ENCODE results near the gene FAM221B.

Gene FAM221B, protein sequence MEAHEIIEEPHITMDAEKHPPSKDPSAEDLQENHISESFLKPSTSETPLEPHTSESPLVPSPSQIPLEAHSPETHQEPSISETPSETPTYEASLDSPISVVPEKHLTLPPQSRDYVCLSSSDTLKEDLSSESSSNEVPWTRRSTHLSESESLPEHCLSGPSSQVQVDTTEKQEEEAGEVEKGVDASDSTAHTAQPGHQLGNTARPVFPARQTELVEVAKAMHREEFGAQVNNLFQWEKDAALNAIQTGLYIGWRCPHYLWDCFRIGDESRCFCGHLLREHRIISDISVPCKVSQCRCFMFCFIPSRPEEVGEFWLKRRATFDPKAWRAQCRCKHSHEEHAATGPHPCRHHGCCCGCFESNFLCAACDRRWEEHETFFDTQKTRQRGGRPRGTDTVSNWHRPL

DNA sequence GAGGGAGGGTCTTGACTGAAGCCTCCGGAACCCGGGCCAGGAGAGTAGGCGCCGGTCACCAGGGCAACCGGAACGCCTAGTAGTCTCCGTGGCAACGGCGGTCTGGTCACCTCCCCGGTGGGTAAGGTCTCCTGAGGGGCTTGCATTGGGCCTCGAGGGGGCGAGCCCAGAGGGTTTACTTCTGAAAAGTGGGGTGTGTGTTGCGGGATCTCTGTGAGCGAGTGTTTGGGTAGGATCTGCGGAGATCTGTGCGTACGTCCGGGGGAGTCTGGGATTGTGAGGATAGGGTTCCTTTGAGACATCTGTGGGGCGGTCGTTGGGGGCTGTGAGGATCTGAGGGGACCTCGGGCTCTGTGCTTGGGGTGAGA, at the start of gene FAM221B:
FAM221B (minus strand) TSS at position 17 of the 368 bp plus-strand sequence. CDS start 2,571 bp downstream, outside the sequence.
- DNase-seq (ENCODE audit: low spot score): no peak
- no peak for FAIRE-seq

DNA sequence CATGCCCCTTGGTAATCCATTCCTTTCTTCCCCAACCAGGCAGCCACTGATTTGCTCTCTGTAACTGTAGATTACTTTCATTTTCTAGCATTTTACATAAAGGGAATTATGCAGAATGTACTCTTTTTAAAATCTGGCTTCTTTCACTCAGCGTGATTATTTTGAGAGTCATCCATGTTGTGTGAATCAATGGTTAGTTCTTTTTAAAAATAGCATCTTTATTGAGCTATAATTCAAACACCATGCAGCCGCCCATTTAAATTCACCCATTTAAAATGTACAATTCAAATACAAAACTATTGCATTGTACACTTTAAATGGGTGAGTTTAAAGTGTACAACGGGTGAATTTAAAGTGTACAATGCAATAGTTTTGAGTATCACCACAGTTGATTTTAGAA, 44.0 kb upstream of the FAM221B start:
- DNase-seq (ENCODE audit: low spot score) (no peak), FAIRE-seq (no peak)

DNA sequence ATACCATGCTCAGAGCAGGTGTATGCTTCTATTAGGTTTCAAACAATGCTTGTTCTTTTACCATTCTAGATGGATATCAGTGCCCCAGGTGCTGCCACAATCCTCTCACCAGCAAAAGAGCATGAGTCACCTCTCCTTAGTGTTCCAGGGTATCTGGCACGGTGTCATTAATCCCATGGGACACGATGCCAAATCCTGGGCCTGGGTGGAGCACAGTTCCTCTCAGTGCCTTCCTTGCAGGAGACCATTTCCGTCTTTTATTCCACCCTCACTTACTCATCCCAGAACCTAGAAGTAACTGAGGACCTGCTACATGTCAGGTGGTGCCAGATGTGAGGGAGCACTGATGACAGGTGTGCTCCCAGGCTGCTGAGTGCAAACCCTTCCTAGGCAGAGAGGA, 43.0 kb upstream of the FAM221B start:
- FAIRE-seq: no peak
- DNase-seq (ENCODE audit: low spot score): no peak

DNA sequence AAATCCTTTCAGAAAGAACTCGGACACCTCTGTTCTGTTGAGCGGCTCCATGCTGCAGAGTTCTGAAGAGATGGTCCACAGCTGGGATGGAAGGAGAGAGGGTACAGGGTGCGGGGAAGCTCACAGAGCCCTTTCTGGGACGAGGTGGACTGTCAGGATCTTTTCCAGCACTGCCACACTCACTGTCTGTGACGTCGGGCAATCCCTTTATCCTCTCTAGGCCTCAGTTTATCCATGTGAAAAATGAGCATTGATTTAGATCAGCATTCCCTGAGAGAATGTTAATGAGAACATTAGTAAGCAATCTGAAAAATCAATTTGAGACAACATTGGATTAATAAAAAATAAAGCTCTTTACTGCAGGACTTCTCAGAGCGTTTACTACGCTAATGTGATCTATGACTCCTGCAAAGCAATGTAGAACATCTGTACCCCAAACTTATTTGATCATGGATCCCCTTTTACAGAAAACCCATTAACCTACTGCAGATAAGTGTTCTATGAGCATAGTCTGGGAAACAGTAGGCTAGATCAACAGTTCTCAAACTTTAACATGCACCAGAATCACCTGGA, 41.9 kb upstream of the FAM221B start, which contains the start of gene OR13J1:
OR13J1 (minus strand) TSS at position 51 of the 573 bp plus-strand sequence; CDS start at position 51, 0 bp downstream.
- DNase-seq (ENCODE audit: low spot score) (no peak), FAIRE-seq (no peak)

DNA sequence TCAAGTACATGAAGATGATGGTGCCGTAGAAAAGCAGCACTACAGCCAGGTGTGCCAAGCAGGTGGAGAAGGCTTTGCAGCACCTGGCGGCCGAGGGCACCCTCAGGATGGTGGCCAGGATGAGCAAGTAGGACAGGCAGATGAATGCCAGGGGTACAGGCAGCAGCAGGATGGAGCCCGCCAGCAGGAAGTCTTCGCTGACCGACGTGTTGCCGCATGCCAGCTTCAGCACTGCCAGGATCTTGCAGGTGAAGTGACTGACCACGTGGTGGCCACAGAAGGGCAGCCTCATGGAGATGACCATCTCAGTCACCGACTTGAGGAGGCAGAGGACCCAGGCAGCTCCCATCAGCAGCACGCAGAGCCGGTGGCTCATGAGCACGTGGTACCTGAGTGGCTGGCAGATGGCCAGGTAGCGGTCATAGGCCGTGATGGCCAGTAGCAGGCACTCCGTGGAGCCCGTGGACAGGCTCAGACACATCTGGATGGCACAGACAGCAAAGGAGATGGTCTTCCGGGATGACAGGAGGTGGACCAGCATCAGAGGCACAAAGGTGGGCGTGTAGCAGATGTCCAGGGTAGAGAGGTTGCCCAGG, 41.2 kb upstream of the FAM221B start:
- DNase-seq (ENCODE audit: low spot score) (no peak), FAIRE-seq (no peak)

DNA sequence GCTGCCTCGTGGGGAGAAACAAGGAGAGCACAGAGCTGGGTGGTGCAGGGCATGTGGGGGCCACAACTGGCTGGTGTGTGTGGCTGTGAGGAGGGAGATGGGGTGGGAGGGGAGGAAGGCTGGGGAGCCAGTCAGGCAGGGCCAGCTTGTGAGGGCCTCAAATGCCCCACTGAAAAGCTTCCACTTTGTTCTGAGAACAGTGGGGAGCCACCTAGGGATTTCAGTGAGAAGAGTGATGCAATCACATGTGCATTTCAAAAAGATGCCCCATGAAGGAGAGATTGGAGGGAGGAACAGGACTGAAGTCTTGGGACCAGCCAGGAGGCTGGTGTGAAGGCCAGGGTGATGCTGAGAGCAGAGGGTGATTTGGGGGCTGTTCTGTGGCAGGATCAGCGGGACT, 40.4 kb upstream of the FAM221B start:
- no peak for FAIRE-seq

DNA sequence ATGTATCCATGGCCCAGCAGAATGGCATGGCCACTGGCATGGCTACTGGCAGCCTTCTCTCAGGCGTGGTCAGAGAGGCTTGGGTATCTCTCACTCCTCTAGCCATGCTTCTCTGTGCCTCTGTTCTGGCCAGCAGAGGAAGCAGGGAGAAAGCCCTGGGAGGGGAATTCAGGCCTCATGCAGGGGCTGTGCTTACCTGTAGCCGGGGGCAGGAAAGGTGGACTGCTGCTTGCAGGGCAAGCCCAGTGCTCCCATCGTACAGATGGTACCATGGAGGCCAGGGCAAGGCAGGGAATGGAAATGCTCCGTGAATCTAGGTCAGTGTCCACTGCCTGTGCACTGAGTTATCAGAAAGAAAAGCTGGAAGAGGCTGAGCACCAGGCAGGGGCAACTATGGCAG, 39.0 kb upstream of the FAM221B start:
- FAIRE-seq (no peak), DNase-seq (ENCODE audit: low spot score) (no peak)

More for the DNA sequence above, 40.4 kb upstream of the FAM221B start:
- DNase-seq (ENCODE audit: low spot score): no peak

DNA sequence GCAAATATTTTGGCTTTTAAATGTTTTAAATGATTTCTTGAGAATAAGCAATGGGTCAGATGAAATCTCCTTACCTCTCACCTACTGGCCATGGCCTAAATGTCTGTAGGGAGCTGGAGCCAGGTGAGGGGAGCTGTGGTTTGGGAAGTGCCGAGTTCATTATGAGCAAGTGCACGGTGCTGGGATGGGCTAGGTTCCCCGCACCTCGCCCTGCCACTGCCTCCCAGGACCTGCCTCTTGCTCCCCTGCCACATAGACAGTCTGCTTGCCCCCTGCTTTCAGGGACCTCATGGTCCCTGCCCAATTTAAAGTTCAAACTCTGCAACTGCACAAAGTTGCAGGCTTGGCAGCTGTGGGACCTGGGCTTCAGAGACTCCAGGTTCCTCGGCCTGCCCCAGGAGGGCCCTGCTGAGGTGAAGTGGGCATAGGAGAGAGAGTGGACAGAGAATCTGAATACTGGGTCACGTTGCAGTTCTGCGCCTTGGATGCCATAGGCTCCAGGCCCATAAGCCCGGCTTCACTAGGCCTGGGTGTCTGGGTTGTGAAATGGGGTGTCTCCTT, 36.2 kb upstream of the FAM221B start:
- FAIRE-seq (no peak), DNase-seq (ENCODE audit: low spot score) (no peak)

DNA sequence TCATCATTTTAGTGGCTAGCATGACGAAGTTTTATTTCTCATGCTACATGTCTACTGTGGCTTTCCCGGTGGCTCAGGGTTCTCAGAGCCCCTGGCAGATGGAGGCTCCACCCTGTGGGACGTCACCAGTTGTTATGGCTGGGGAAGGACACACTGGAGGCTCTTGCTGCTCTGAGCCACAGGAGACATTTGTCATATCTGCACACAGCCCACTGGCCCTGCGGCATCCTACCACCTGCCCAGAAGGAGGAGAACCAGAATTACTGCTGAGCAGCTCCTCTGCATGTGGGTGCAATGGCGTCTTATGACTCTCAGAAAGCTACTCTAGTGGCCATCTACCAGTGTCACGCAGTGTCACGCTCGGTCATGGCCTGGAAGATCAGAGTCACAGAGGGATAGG, 35.1 kb upstream of the FAM221B start:
- DNase-seq (ENCODE audit: low spot score) (no peak), FAIRE-seq (no peak)

DNA sequence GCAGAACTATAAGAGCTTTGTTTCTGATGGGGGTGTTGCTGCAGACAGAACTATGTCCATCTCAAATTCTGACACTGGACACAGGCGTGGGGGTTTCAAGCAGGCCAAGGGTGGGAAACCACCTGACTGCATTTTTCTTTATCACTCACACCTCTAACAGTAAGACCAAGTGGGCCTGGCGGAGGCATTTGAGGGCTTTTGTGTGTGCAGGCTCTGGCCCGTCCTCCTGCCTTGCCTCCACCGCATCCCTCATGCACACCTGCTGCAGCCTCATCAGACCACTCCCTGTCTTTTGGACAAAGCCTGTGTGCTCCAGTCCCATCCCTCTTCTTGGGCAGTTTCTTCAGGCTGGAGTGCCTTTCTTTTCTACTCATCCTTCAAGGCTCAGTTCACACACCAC, 33.8 kb upstream of the FAM221B start:
- no peak for FAIRE-seq
- no peak for DNase-seq (ENCODE audit: low spot score)

DNA sequence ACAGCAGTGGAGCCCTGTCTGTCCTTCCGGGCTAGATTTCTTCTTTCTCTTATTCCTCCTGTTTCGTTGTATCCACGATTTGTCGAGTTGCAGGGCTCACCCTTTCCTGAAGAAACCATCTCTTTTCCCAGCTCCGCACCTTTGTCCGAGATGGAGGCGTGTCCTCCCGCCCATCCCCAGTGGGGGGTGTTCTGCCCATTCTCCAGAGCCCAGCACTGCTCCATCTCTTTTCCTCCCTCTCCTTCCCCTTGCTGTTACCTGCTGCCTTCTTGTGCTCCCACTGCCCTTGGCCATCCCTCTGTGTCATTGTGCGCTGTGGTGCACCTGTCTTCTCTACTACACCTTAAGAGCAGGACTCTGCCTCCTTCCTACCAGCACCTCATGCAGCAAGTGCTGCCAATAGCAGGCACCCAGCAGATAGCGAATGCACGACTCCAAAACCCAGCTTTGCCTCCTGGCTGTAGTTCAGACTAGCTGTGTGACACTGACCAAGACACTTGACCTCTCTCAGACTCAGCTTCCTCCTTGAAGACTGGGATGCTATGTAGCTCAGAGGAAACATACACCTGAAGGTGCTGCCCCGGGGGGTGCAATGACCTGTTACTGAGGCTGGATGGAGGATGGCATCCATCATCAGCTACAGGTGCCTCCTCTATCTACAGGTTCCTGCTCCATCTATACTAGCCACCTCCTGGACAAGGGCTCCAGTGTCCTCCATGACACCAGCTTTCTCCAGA, 32.8 kb upstream of the FAM221B start:
- no peak for FAIRE-seq
- DNase-seq (ENCODE audit: low spot score): no peak

DNA sequence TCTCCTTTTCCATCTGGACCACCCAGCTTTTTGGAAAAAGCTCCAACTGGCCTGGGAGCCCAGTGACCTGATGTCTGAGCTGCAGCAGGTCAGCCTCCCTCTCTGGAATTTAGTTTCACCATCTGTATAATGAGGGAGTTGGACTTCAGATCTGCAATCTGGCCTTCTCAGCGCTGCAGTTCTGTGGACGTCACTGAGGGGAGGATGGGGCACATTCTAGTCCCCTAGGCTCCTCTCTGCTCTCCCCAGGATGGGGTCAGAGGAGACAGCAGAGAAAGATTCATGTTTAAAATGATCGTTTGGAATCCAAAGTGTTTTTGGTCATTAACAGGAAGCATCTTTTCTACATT, 31.4 kb upstream of the FAM221B start:
- DNase-seq (ENCODE audit: low spot score) (no peak), FAIRE-seq (no peak)

DNA sequence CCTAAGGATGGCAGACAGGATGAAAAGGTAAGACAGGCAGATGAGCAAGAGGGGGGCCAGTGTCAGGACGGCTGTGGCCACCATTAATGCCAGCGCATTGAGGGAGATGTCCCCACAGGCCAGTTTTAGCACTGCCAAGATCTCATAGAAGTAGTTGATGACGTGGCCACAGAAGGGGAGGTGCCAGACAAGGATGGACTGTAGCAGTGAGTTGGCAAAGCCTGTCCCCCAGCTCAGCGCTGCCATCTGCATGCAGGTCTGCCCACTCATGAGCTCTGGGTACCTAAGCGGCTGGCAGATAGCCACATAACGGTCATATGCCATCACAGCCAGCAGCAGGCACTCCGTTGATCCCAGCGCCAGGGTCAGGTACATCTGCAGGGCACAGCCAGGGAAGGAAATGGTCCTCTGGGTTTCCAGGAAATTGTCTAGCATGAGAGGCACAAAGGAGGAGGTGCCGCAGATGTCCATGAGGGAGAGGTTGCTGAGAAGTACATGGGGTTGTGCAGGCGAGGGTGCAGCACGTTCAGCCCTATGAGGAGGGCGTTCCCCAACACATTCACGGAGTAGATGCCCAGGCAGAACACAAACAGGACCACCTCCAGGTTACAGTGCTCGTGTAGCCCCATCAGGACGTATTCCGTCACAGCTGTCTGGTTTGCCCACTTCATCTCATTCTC, 30.9 kb upstream of the FAM221B start:
- DNase-seq (ENCODE audit: low spot score): no peak
- no peak for FAIRE-seq

DNA sequence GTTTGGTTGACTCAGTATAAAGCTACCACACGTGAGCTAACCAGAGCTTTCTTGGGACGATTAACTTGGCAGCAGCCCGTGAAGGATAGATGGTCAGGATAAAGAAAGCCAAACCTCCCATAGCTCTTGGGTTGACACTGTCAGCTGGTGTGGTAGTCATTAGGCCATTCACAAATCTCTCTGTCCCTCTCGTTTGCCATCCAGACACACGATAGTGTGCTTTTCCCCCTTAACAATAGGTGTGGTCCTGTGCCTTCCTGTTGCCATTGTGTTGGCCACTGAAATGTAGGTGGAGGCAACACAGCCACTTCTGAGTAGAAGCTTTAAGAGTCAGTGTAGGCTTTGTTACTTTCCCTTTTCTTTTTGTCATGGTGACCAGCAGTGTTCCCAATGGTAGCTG, 29.9 kb upstream of the FAM221B start:
- FAIRE-seq (no peak), DNase-seq (ENCODE audit: low spot score) (no peak)

DNA sequence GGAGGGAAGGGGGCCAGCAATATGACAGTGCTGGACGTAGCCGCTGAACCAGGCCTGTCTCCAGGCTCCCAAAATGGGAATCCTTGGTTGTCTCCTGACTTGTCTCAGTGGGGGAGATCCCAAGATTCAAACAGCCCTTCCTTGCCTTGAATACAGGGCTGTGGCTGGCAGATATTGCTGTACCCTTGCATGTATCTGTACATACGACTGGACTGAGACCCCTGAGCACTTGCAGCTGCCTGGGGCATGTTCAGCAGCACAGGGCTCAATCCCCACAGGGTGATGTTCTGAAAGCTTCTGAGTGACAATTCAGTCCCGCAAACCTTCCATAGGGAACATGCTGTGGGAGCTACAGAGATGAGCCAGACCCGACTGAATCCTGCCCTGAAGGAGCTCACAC, 28.4 kb upstream of the FAM221B start:
- DNase-seq (ENCODE audit: low spot score): no peak
- FAIRE-seq: no peak

DNA sequence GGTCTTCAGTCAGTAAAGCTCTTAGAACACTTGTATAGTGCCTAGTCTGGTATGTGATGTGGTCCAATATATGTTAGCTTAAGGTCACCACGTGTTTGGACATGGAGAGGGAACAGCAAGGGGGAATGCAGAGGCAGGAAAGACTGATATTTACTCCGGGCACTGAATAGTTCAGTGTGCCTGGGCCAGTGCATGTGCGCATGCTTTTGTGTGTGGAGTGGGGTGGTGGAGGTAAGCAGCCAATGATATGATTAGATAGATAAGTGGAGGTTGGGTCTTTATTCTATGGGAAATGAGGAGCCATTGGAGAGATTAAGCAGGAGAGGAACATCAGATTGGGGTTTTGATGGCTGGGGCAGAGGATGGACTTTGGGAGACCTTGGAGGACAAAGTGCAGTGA, 27.7 kb upstream of the FAM221B start:
- DNase-seq (ENCODE audit: low spot score): no peak
- no peak for FAIRE-seq

DNA sequence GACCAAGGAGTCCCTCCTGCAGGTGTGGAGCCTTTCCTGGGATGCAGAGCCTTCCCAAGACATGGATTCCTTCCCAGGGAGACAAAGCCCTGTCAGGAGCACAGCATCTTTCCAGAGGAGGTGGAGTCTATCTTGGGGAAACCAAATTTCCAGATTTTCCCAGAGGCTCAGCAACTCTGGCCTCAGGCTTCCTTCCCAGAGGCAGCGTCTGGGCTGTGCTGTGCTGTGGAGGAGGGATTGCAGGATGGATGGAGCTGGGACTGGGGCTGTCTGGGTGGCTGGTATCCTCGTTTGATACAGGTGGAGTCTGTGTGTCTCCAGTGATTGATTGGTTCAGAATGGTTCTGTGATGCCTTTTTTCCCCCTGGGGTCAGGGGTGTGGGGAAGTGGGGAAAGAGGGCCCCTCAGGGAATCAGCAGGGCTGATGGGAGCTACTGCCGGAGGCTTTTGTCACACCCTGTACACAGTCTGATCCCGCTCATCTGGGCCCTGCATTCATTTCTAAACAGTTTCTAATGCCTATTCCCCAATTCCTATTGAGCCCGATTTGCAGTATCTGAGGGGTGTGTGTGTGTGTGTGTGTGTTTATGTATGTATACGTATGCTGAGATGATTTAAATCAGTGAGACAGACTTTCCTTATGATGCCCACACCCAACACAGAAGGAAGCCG, 25.7 kb upstream of the FAM221B start:
- DNase-seq (ENCODE audit: low spot score) (no peak), FAIRE-seq (no peak)

DNA sequence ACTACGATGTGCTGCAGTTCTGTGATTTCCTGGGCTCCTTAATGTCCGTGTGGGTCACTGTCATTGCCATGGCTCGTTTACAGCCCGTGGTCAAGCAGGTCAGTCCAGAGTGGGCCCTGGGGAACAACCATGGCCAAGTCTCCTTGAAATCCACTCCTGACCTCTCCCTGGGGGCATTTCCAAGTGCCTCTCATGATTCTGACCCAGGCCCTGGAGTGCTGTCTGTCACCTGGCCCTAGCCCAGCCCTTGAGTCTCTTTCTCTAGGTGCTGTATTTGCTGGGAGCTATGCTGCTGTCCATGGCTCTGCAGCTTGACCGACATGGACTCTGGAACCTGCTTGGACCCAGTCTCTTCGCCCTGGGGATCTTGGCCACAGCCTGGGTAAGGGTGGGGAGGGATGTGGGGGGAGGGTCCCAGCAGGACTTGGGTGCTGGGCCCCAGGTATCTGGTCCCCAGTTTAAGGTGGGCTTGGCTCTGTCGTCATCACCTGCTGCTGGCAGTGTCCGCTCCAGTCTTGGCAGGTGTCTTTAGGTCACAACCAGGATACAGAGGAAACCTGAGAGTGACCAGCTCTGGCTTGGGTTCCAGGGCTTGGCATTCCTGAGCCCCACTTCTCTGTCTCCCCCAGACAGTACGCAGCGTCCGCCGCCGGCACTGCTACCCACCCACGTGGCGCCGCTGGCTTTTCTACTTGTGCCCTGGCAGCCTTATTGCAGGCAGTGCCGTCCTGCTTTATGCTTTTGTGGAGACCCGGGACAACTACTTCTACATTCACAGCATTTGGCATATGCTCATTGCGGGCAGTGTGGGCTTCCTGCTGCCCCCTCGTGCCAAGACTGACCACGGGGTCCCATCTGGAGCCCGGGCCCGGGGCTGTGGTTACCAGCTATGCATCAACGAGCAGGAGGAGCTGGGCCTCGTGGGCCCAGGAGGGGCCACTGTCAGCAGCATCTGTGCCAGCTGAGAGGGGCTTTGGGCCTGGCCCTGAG, 24.6 kb upstream of the FAM221B start:
- DNase-seq (ENCODE audit: low spot score): no peak
- FAIRE-seq: no peak

DNA sequence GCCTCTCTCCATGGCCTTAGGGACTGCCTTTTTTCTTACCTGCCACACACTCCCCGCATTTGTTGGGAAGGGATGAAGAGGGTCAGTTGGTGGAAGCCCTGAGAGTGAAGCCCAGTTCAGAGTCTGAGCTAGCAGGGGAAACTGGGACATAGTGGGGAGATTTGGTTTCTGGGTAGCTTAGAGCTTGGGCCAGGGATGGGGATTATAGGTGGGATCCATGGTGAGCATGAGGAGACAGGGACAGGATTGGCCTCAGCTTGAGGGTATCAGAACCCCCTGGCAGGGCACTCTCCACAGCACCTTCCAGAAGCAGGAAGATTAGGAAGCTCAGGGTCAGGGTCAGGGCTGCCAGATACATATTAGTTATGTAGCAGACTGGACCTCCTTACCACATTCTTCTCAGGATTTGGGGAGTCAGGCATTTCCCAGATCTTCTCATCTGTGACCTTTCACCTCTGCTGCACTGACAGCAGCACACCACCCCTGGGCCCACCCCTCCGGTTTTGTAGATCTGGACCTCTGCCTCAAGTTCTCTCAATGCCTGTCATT, 23.8 kb upstream of the FAM221B start:
- FAIRE-seq: no peak
- no peak for DNase-seq (ENCODE audit: low spot score)

Measured in RCC 7860 (cell line).